GM23248 (cell line): Measurements from ENCODE around the gene PRKAR2A.

Experiments used
- EZH2 ChIP-seq: fragments of 200-600 bp; sonication (generic); IDR thresholded peaks from 2 replicates; pipeline ENCODE4 v1.6.1; 2018; ENCODE audit warnings: antibody characterized with exemption, mild to moderate bottlenecking; ENCODE audit not compliant: insufficient read depth, poor library complexity, severe bottlenecking
- EZH2phosphoT487 ChIP-seq: fragments of 200-600 bp; sonication (generic); IDR thresholded peaks from 2 replicates; pipeline ENCODE4 v1.6.1; 2018; ENCODE audit warnings: antibody characterized with exemption, moderate library complexity, mild to moderate bottlenecking, low read depth; ENCODE audit not compliant: insufficient read depth

GRCh38 chr3:48739617-48739954 is 108.1 kb downstream of the PRKAR2A start:
- TF ChIP-seq EZH2phosphoT487: no peak
- TF ChIP-seq EZH2: no peak
